ENCODE results near the gene VPS41. TPM values are rescaled to one million over a fixed set of nuclear protein-coding genes. Genes with fewer than 3 reads are reported as not detected.

Gene VPS41
- total RNA-seq, 1 experiment from 2014 or later, result 92.3 TPM

GRCh38 chr7:38880454-38880853 lies 28.5 kb downstream of the VPS41 start:
- Histone ChIP-seq H3K79me2 (ENCODE audit: low read depth) (no peaks in the 10 kb centered on the region; the same call in none of the 2 replicates), H3K27me3 (ENCODE audit: insufficient read depth, low read depth) (no peaks in the 10 kb centered on the region), H3K36me3 (ENCODE audit: low read depth) (no peaks in the 10 kb centered on the region), H3F3A (ENCODE audit: insufficient read depth, low read depth) (no peaks in the 10 kb centered on the region), H3K27ac (no peak overlapping the region), H3K4me2 (no peak overlapping the region), H3K4me3 (no peak overlapping the region), H2AFZ (no peak overlapping the region), H3K4me1 (replicated peaks; ENCODE audit: insufficient read depth) (no peaks in the 10 kb centered on the region), H4K20me1 (ENCODE audit: insufficient read depth) (0 out of 2 replicates have a peak, but pooled peaks cover 13% of the 10 kb centered on the region), H3K9me2 (ENCODE audit: insufficient read depth) (peaks cover 9% of the 10 kb centered on the region; the same call in 1 of the 2 replicates), H3K9me3 (ENCODE audit: insufficient read depth, low read depth) (no peaks in the 10 kb centered on the region)
- BruUV-seq (replicated peaks), result no TSS peak
- POLR2A ChIA-PET (ENCODE audit: unreplicated experiment), result interaction anchor here (0.7 kb wide), 1 partner anchor 37 kb away, joined by 7 read pairs; no protein-coding TSS in a partner anchor
- no peak for DNase-seq
- intact Hi-C loops (cut with micrococcal nuclease; ENCODE audit: unreplicated experiment), result no loop called here
- CTCF ChIA-PET, result no interaction called here
- no peak for TF ChIP-seq CTCF (conservative IDR thresholded peaks at IDR 0.05)
- TF ChIP-seq EZH2 (IDR thresholded peaks at IDR 0.05; ENCODE audit: low read depth), result no peak

- Histone ChIP-seq H3K9me3 (ENCODE audit: insufficient read depth, low read depth) (no peaks in the 10 kb centered on the region), H3K36me3 (ENCODE audit: low read depth) (no peaks in the 10 kb centered on the region), H4K20me1 (ENCODE audit: insufficient read depth) (0 out of 2 replicates have a peak, but pooled peaks cover 17% of the 10 kb centered on the region), H2AFZ (no peak overlapping the region), H3K27ac (no peak overlapping the region), H3K4me3 (no peak overlapping the region), H3K79me2 (ENCODE audit: low read depth) (no peaks in the 10 kb centered on the region; the same call in none of the 2 replicates), H3F3A (ENCODE audit: insufficient read depth, low read depth) (no peaks in the 10 kb centered on the region), H3K9me2 (ENCODE audit: insufficient read depth) (peaks cover 9% of the 10 kb centered on the region; the same call in 1 of the 2 replicates), H3K4me2 (no peak overlapping the region), H3K27me3 (ENCODE audit: insufficient read depth, low read depth) (no peaks in the 10 kb centered on the region), H3K4me1 (replicated peaks; ENCODE audit: insufficient read depth) (no peaks in the 10 kb centered on the region)
- POLR2A ChIA-PET (ENCODE audit: unreplicated experiment), result interaction anchor here (0.7 kb wide), 1 partner anchor 37 kb away, joined by 7 read pairs; no protein-coding TSS in a partner anchor
- TF ChIP-seq CTCF (conservative IDR thresholded peaks at IDR 0.05), result no peak
- TF ChIP-seq EZH2 (IDR thresholded peaks at IDR 0.05; ENCODE audit: low read depth), result no peak
- intact Hi-C loops (cut with micrococcal nuclease; ENCODE audit: unreplicated experiment), result no loop called here
- CTCF ChIA-PET, result no interaction called here
- no TSS peak for BruUV-seq (replicated peaks)
- no peak for DNase-seq
Observed at GRCh38 chr7:38880035-38880434, 29.0 kb downstream of the VPS41 start.

GRCh38 chr7:38878694-38879457 lies 30.1 kb downstream of the VPS41 start:
- Histone ChIP-seq H3K9me2 (ENCODE audit: insufficient read depth) (peaks cover 9% of the 10 kb centered on the region; the same call in 1 of the 2 replicates), H3K4me1 (replicated peaks; ENCODE audit: insufficient read depth) (no peaks in the 10 kb centered on the region), H3K27ac (no peak overlapping the region), H4K20me1 (ENCODE audit: insufficient read depth) (0 out of 2 replicates have a peak, but pooled peaks cover 19% of the 10 kb centered on the region), H3K4me2 (no peak overlapping the region), H3F3A (ENCODE audit: insufficient read depth, low read depth) (no peaks in the 10 kb centered on the region), H2AFZ (no peak overlapping the region), H3K36me3 (ENCODE audit: low read depth) (no peaks in the 10 kb centered on the region), H3K4me3 (no peak overlapping the region), H3K9me3 (ENCODE audit: insufficient read depth, low read depth) (no peaks in the 10 kb centered on the region), H3K79me2 (ENCODE audit: low read depth) (no peaks in the 10 kb centered on the region; the same call in none of the 2 replicates), H3K27me3 (ENCODE audit: insufficient read depth, low read depth) (no peaks in the 10 kb centered on the region)
- DNase-seq, result no peak
- intact Hi-C loops (cut with micrococcal nuclease; ENCODE audit: unreplicated experiment), result no loop called here
- POLR2A ChIA-PET (ENCODE audit: unreplicated experiment), result no interaction called here
- CTCF ChIA-PET, result no interaction called here
- TF ChIP-seq CTCF (conservative IDR thresholded peaks at IDR 0.05), result no peak
- no peak for TF ChIP-seq EZH2 (IDR thresholded peaks at IDR 0.05; ENCODE audit: low read depth)
- BruUV-seq (replicated peaks), result no TSS peak

All from PC-9 (cell line).